Measurements from ENCODE around the gene RALGAPA2.

DNA sequence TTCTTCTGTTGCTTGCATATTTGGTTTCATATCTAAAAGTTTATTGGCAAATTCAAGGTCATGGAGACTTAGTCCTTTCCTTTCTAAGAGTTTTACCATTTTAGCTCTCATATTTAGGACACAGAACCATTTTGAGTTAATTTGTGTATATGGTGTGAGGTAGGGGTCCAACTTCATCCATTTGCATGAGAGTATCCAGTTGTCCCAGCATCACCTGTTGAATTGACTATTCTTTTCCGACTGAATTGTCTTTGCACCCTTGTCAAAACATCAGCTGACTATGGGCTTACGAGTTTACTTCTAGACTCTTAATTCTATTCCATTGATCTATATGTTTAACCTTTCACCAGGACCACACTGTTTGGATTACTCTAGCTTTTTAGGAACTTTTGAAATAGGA is 157.5 kb downstream of the RALGAPA2 start:
- TF ChIP-seq POLR2A (IDR thresholded peaks at IDR 0.05; ENCODE audit: low read length) (no peak), GATA1 (IDR thresholded peaks at IDR 0.05; ENCODE audit: low read depth, low read length) (no peak)
